Measurements from ENCODE around the gene ROR1.
"Not testable (repeated sequence)": the region's sequence is repeated elsewhere in the genome, so short reads cannot be mapped to it uniquely, and the experiment has no call there.

The ROR1 gene

DNA sequence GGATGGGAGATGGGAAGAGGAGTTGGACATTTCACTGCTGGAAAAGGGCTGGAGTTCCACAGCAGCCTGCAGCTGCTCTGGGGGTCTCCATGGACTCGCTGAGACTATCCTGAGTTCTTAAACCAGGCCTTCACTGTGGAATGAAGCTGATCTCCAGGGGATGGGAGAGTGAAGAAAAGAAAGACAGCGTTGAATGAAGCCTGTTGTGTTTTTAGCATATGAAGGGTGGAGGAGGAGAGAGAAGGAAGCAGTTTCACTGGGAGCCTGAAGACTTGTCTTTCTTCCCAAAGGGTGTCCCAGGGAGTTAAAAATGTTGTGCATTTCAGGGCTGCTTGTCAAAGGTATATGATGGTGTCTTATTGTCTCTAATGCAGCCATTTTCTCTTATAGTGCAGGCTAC lies 9.2 kb downstream of the ROR1 start:
- Histone ChIP-seq H3K9me3 (ENCODE audit: low read length) (no peaks in the 10 kb centered on the region), H3K27ac (ENCODE audit: low read depth, low read length) (no peak overlapping the region), H3K36me3 (ENCODE audit: insufficient read depth, low read length) (no peaks in the 10 kb centered on the region), H3K4me3 (ENCODE audit: low read depth in 1 of 2, low read length in 2 of 2) (no peak overlapping the region), H3K27me3 (ENCODE audit: control insufficient read depth in 1 of 2, insufficient read depth in 2 of 2, low read length in 2 of 2) (no peaks in the 10 kb centered on the region), H3K9ac (ENCODE audit: low read length) (no peak overlapping the region), H3K4me1 (ENCODE audit: insufficient read depth, low read length) (peaks cover 20% of the 10 kb centered on the region)

DNA sequence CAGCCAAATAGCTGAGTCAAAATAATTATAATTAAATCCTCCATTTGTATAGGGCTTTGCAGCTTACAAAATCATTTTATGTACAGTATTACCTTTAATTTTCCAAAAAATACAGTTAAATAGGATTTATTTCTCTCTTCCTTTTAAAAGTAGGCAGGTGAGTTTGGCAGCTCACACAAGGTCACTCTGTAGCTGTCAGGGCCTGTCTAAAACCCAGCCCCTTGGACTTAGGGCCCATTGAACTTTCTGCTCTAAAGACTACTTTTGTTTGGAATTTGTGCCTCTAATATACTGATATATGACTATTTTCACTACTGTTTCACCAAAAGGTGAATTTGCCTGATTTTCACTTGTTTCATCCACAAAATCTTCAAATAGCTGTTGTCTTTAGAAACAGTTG lies 10.3 kb downstream of the ROR1 start:
- Histone ChIP-seq H3K4me1 (ENCODE audit: insufficient read depth, low read length) (peaks cover 21% of the 10 kb centered on the region), H3K27ac (ENCODE audit: low read depth, low read length) (no peak overlapping the region), H3K36me3 (ENCODE audit: insufficient read depth, low read length) (no peaks in the 10 kb centered on the region), H3K27me3 (ENCODE audit: control insufficient read depth in 1 of 2, insufficient read depth in 2 of 2, low read length in 2 of 2) (no peaks in the 10 kb centered on the region), H3K9me3 (ENCODE audit: low read length) (no peaks in the 10 kb centered on the region), H3K4me3 (ENCODE audit: low read depth in 1 of 2, low read length in 2 of 2) (no peak overlapping the region), H3K9ac (ENCODE audit: low read length) (no peak overlapping the region)

DNA sequence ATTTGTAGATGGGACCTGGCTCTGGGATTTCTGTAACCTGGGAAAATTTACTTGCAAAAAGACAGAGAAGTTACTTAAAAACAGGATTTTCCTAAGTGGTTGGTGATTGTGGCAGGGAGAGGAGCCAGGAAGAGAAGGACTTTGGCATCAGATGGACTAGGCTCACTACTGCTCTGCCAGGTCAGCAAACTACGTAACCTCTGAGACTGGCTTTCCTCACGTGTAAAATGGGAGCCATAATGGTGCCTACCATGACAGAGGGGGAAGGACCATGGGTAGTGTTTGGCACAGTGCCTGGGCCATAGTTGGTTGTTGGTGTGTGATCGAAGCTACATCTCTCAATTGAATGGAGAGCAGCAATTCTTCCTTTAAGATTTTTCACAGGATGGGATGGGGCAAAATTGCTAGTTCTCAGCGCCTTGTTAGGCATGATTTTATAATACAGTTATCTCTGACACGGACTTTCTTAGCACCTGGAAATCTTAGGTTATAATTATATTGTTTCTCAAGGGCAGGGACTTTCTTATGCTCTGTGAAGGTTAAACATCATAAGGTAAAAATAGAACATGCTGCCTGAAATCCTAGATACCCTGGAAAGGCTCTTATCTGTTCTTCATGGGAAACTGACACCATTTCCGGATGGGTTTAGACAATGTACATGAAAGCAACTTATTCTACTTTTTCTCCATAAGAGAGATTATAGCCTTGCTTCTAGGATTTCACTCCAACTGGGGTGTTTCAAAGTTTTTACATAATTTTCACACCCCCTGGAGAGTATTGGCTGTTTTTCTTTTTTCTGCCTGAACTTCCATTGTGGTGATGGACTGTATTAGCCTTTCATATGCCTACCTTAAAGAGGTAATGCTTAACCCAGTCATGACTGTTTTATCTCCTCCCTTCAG lies 10.9 kb downstream of the ROR1 start:
- Histone ChIP-seq H3K36me3 (ENCODE audit: insufficient read depth, low read length) (no peaks in the 10 kb centered on the region), H3K4me3 (ENCODE audit: low read depth in 1 of 2, low read length in 2 of 2) (no peak overlapping the region)

DNA sequence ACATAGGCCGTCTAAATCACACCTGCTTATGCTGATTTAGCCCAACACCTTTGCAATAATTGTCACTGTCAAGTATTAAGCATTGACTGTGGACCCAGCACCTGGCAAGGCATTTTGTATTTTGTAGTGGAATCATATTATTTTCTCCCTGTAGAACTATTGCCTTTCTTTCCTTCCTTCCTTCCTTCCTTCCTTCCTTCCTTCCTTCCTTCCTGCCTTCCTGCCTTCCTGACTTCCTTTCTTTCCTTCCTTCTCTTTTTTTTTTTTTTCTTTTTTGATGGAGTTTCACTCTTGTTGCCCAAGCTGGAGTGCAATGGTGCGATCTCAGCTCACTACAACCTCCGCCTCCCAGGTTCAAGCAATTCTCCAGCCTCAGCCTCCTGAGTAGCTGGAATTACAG lies 13.5 kb downstream of the ROR1 start:
- not testable (repeated sequence) for H3K27me3 ChIP-seq (ENCODE audit: control insufficient read depth in 1 of 2, insufficient read depth in 2 of 2, low read length in 2 of 2)
- H3K4me1 ChIP-seq (ENCODE audit: insufficient read depth, low read length) = peaks cover 26% of the 10 kb centered on the region

More for the DNA sequence above, 10.9 kb downstream of the ROR1 start:
- H3K27me3 ChIP-seq (ENCODE audit: control insufficient read depth in 1 of 2, insufficient read depth in 2 of 2, low read length in 2 of 2) = no peaks in the 10 kb centered on the region
- no peak overlapping the region for H3K27ac ChIP-seq (ENCODE audit: low read depth, low read length)
- no peak overlapping the region for H3K9ac ChIP-seq (ENCODE audit: low read length)
- peaks cover 21% of the 10 kb centered on the region for H3K4me1 ChIP-seq (ENCODE audit: insufficient read depth, low read length)
- H3K9me3 ChIP-seq (ENCODE audit: low read length) = no peaks in the 10 kb centered on the region

DNA sequence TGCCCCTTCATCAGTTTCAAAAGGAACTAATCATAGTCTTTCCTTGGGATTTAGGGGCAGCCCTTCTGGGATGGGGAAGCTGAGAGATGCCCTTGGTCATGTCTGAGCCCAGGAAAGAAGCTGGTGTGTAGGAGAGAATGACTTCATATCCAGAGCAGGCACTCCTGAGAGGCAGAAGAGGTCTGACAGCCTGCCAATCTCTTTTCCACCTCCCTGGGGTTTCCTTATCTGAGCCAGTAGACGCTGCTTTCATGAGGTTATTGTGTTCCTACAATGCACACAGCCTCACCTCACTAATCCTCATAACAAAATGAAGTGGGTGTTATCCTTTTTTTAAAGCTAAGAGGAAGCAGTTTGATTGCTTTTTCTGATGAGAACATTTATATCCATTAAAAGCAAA lies 14.1 kb downstream of the ROR1 start:
- Histone ChIP-seq H3K27me3 (ENCODE audit: control insufficient read depth in 1 of 2, insufficient read depth in 2 of 2, low read length in 2 of 2) (no peaks in the 10 kb centered on the region), H3K4me3 (ENCODE audit: low read depth in 1 of 2, low read length in 2 of 2) (no peak overlapping the region), H3K9ac (ENCODE audit: low read length) (no peak overlapping the region), H3K27ac (ENCODE audit: low read depth, low read length) (no peak overlapping the region), H3K9me3 (ENCODE audit: low read length) (no peaks in the 10 kb centered on the region), H3K4me1 (ENCODE audit: insufficient read depth, low read length) (peaks cover 27% of the 10 kb centered on the region), H3K36me3 (ENCODE audit: insufficient read depth, low read length) (no peaks in the 10 kb centered on the region)

More for the DNA sequence above, 13.5 kb downstream of the ROR1 start:
- not testable (repeated sequence) for H3K36me3 ChIP-seq (ENCODE audit: insufficient read depth, low read length); H3K4me3 ChIP-seq (ENCODE audit: low read depth in 1 of 2, low read length in 2 of 2); H3K27ac ChIP-seq (ENCODE audit: low read depth, low read length); H3K9ac ChIP-seq (ENCODE audit: low read length); H3K9me3 ChIP-seq (ENCODE audit: low read length)

DNA sequence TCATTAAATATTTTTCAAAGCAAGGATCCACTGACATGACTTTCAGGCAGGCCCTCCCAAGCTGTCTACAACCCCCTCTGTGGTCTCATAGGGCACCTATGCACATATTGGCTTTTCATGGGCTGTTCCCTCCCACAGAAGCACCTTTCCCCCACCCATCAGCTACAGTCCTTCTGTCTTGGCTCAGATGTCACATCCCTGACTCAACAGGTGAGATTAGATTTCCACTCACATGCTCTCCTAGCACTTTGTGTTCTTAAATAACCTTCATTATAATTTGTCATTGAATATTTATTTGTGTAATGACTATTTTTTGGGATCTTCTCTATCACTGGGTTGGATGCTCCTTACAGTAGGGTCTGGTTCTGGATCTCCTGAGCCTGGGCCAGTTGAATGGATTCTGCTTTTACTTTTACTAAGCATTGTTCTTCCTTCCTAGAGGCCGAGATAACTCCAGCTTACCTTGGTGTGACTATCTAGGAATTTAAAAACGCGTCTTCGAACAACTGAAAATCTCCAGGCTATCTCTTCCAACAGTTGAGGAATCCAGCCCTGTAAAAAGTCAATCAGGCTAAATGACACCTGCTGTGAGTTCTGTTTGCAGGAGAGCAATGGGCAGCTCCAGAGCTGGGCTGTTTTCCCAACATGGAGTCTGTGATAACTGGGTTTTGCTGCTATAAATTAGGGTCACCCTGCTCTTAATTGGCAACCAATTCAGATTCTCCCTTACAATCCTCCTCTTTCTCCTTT lies 16.2 kb downstream of the ROR1 start:
- Histone ChIP-seq H3K27ac (ENCODE audit: low read depth, low read length) (no peak overlapping the region), H3K4me1 (ENCODE audit: insufficient read depth, low read length) (peaks cover 21% of the 10 kb centered on the region), H3K4me3 (ENCODE audit: low read depth in 1 of 2, low read length in 2 of 2) (no peak overlapping the region), H3K9ac (ENCODE audit: low read length) (no peak overlapping the region), H3K27me3 (ENCODE audit: control insufficient read depth in 1 of 2, insufficient read depth in 2 of 2, low read length in 2 of 2) (no peaks in the 10 kb centered on the region), H3K36me3 (ENCODE audit: insufficient read depth, low read length) (no peaks in the 10 kb centered on the region), H3K9me3 (ENCODE audit: low read length) (no peaks in the 10 kb centered on the region)

DNA sequence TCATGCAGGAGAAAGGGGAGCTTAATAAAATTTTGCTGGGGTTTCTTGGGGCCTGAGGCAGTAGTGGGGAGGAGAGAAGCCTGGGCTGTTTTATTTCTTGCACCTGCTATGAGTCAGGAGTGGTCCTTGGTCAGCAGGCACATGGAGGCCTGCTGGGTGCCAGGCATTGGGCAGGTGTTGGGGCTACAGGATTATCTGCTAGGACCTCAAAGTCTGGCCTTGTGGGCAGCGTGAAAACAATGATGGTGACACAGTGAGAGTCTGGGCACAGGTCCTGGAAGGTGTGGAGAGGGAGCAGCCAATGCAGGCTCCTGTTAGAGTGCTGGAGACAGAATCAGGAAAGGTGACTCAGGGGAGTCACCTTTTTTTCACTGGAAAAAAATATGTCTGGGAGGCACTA lies 17.2 kb downstream of the ROR1 start:
- Histone ChIP-seq H3K4me1 (ENCODE audit: insufficient read depth, low read length) (peaks cover 25% of the 10 kb centered on the region), H3K27me3 (ENCODE audit: control insufficient read depth in 1 of 2, insufficient read depth in 2 of 2, low read length in 2 of 2) (no peaks in the 10 kb centered on the region), H3K9ac (ENCODE audit: low read length) (no peak overlapping the region), H3K9me3 (ENCODE audit: low read length) (no peaks in the 10 kb centered on the region), H3K36me3 (ENCODE audit: insufficient read depth, low read length) (no peaks in the 10 kb centered on the region), H3K27ac (ENCODE audit: low read depth, low read length) (no peak overlapping the region), H3K4me3 (ENCODE audit: low read depth in 1 of 2, low read length in 2 of 2) (no peak overlapping the region)

DNA sequence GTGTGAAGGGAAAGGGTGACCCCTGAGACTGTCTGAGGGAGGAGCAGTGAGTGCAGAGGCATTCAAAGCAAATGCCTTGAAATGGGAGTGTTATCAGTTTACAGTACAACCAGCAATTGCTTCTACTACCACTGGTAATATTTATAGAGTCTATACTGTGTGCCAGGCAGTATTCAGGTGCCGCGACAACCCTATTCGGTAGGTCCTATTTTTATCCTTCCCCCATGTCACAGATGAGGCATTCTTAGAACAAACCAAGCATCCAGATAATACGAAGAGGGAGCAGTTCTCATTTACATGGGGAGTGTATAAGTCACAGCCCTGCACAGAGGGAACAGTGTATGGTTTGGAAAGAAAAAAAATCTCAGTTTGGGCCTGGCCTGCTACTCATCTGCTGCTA lies 18.3 kb downstream of the ROR1 start:
- no peak overlapping the region for H3K4me3 ChIP-seq (ENCODE audit: low read depth in 1 of 2, low read length in 2 of 2)
- no peak overlapping the region for H3K9ac ChIP-seq (ENCODE audit: low read length)
- H3K27me3 ChIP-seq (ENCODE audit: control insufficient read depth in 1 of 2, insufficient read depth in 2 of 2, low read length in 2 of 2) = no peaks in the 10 kb centered on the region
- no peaks in the 10 kb centered on the region for H3K36me3 ChIP-seq (ENCODE audit: insufficient read depth, low read length)
- H3K27ac ChIP-seq (ENCODE audit: low read depth, low read length) = no peak overlapping the region
- H3K9me3 ChIP-seq (ENCODE audit: low read length) = no peaks in the 10 kb centered on the region
- H3K4me1 ChIP-seq (ENCODE audit: insufficient read depth, low read length) = peaks cover 25% of the 10 kb centered on the region

DNA sequence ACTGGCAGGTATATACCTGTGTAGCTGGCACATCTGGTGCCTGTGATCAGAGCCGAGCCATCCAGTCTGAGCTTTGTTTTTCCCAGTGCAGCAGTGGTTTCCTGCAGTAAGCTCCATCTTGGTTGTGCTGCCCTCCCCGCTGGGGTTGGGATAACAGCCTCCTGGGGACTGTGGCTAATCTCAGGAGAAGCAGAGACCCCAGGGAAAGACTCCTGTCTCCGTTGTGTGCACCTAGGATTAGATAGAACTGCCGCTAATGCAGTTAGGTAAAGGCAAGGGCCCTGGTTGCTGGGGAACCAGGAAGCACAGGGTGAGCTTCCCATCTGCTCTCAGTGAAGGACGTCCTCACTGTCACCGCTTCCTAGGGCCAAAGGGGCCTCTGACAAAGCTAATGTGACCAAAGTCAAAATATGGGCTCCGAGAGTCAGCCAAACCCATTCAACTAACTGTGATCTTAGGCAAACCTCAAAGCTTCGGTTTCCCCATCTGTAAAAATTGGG lies 20.0 kb downstream of the ROR1 start:
- H3K9me3 ChIP-seq (ENCODE audit: low read length) = no peaks in the 10 kb centered on the region
- no peak overlapping the region for H3K27ac ChIP-seq (ENCODE audit: low read depth, low read length)
- H3K4me3 ChIP-seq (ENCODE audit: low read depth in 1 of 2, low read length in 2 of 2) = no peak overlapping the region
- H3K9ac ChIP-seq (ENCODE audit: low read length) = no peak overlapping the region
- H3K27me3 ChIP-seq (ENCODE audit: control insufficient read depth in 1 of 2, insufficient read depth in 2 of 2, low read length in 2 of 2) = no peaks in the 10 kb centered on the region
- peaks cover 28% of the 10 kb centered on the region for H3K4me1 ChIP-seq (ENCODE audit: insufficient read depth, low read length)
- no peaks in the 10 kb centered on the region for H3K36me3 ChIP-seq (ENCODE audit: insufficient read depth, low read length)

DNA sequence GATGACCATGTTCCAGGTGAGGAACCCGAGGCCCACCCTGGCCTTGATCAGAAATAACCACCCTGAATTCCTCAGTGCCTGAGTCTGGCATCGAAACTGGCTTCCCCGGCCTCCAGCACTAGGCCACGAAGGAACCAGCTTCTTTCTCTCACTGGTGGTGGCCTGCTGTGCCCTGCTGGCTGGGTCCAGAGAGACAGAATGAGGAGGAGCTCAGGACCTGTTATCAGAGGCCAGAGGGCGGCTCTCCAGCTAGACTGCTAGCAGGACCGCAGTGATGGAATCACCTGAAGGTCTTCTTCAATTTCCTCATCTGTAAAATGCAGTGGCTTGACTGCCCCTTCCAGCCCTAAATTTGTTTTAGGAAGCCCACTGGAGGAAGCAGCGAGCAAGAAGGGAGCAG lies 20.5 kb downstream of the ROR1 start:
- no peaks in the 10 kb centered on the region for H3K27me3 ChIP-seq (ENCODE audit: control insufficient read depth in 1 of 2, insufficient read depth in 2 of 2, low read length in 2 of 2)
- H3K4me3 ChIP-seq (ENCODE audit: low read depth in 1 of 2, low read length in 2 of 2) = no peak overlapping the region
- H3K36me3 ChIP-seq (ENCODE audit: insufficient read depth, low read length) = no peaks in the 10 kb centered on the region
- H3K9me3 ChIP-seq (ENCODE audit: low read length) = no peaks in the 10 kb centered on the region
- no peak overlapping the region for H3K9ac ChIP-seq (ENCODE audit: low read length)
- H3K4me1 ChIP-seq (ENCODE audit: insufficient read depth, low read length) = peaks cover 29% of the 10 kb centered on the region
- no peak overlapping the region for H3K27ac ChIP-seq (ENCODE audit: low read depth, low read length)

DNA sequence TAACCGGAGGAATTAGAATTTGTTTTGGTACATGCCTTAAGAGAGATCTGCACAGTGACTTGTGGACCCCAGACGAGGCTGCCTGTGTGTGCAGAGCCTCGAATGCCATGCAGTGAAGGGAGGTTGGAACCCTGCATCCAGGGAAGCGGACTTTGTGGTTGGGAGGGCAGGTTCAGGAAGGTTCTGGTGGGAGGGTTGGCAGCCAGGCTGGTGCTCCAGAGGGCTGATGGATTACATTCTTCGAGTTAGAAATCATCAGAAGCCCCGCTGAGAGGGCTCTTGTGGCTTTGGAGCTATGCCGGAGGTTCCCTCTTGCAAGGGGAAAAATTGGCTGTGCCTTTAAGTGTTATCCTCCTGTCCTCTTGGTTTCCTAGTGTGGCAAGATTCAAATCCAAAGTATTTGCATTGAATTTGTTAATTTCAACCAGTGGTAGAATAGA lies 21.1 kb downstream of the ROR1 start:
- Histone ChIP-seq H3K36me3 (ENCODE audit: insufficient read depth, low read length) (no peaks in the 10 kb centered on the region), H3K9ac (ENCODE audit: low read length) (no peak overlapping the region), H3K9me3 (ENCODE audit: low read length) (no peaks in the 10 kb centered on the region), H3K4me3 (ENCODE audit: low read depth in 1 of 2, low read length in 2 of 2) (no peak overlapping the region), H3K27ac (ENCODE audit: low read depth, low read length) (no peak overlapping the region), H3K27me3 (ENCODE audit: control insufficient read depth in 1 of 2, insufficient read depth in 2 of 2, low read length in 2 of 2) (no peaks in the 10 kb centered on the region), H3K4me1 (ENCODE audit: insufficient read depth, low read length) (peaks cover 33% of the 10 kb centered on the region)
